Right atrium auricular region (tissue), 2 donors: ENCODE measurements around the gene TSPAN18. TPM values are rescaled to one million over a fixed set of nuclear protein-coding genes. Genes with fewer than 3 reads are reported as not detected.

Source experiments
- DNase-seq: peaks from one replicate; pipeline ENCODE4 v3.0.0-alpha.2; 2019; ENCODE audit warnings: low spot score
- H3K27ac ChIP-seq, 2 donors: fragments of 200-600 bp; sonication (generic); 1 replicate in 1 of 2; 2 replicates in 1 of 2; pipeline ENCODE4 v1.5.1; 2016 to 2019
- H3K27me3 ChIP-seq, 2 donors: fragments of 200-600 bp; sonication (generic); one replicate each; pipeline versions ENCODE4 v1.5.1 to v1.6.0; 2017 to 2019
- H3K36me3 ChIP-seq: fragments of 200-600 bp; sonication (generic); one replicate; pipeline ENCODE4 v1.5.1; 2016
- H3K4me1 ChIP-seq, 2 donors: fragments of 200-600 bp; sonication (generic); one replicate each; pipeline versions ENCODE4 v1.5.1 to v1.6.0; 2017 to 2019
- H3K4me3 ChIP-seq, 2 donors: fragments of 200-600 bp; sonication (generic); 1 replicate in 1 of 2; 2 replicates in 1 of 2; pipeline ENCODE4 v1.5.1; 2017 to 2019; ENCODE audit warnings: mild to moderate bottlenecking in 1 of 2, moderate library complexity in 1 of 2
- H3K9me3 ChIP-seq, 2 donors: fragments of 200-600 bp; sonication (generic); one replicate each; pipeline ENCODE4 v1.5.1; 2019
- total RNA-seq, 2 donors: library from RNA; depleted of rRNA; stranded (reverse); fragments of >200 nt; gene quantifications; one replicate each; pipeline ENCODE4 v1.1.0, GENCODE V29; 2016
- TF ChIP-seq, protein P1 (sequence below), 2 donors: fragments of 200-600 bp; sonication (generic); IDR thresholded peaks; one replicate each; pipeline ENCODE4 v1.5.1; 2019; ENCODE audit warnings: antibody characterized with exemption in 2 of 2

Gene TSPAN18
- total RNA-seq, 2 donors from 2014 or later: 76.3 to 79.3 TPM

DNA sequence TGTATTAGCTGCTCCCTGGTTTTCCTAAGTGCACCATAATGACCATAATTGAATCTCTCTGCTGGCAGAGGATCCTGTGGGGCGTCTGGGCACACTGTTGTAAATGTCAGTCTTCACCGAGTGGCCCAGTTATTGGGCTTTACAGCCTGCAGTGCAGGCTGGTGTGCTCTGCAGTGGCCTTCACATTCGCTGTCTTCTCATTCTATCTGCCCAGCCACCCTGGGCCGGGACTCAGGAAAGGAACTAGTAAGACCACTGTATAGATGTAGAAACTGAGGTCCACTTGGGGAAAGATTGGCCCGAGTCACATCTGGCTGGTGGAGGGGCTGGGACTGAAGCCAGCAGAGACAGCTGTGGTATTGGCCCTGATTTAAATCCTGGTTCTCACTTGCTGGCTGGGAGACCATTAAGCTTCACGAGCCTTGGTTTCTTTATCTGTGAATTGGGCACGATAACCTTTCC is 49.3 kb downstream of the TSPAN18 start:
- no peaks in the 10 kb centered on the region for H3K9me3 ChIP-seq
- H3K4me1 ChIP-seq: peaks cover 0 to 80% of the 10 kb centered on the region in 2 donors
- no peaks in the 10 kb centered on the region for H3K27me3 ChIP-seq
- H3K4me3 ChIP-seq: no peak overlapping the region
- DNase-seq: no peak
- TF ChIP-seq, protein P1, sequence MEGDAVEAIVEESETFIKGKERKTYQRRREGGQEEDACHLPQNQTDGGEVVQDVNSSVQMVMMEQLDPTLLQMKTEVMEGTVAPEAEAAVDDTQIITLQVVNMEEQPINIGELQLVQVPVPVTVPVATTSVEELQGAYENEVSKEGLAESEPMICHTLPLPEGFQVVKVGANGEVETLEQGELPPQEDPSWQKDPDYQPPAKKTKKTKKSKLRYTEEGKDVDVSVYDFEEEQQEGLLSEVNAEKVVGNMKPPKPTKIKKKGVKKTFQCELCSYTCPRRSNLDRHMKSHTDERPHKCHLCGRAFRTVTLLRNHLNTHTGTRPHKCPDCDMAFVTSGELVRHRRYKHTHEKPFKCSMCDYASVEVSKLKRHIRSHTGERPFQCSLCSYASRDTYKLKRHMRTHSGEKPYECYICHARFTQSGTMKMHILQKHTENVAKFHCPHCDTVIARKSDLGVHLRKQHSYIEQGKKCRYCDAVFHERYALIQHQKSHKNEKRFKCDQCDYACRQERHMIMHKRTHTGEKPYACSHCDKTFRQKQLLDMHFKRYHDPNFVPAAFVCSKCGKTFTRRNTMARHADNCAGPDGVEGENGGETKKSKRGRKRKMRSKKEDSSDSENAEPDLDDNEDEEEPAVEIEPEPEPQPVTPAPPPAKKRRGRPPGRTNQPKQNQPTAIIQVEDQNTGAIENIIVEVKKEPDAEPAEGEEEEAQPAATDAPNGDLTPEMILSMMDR (IDR thresholded peaks at IDR 0.05): no peak
- no peaks in the 10 kb centered on the region for H3K36me3 ChIP-seq
- peak overlapping the region; percentile 30 to 88 for H3K27ac ChIP-seq

DNA sequence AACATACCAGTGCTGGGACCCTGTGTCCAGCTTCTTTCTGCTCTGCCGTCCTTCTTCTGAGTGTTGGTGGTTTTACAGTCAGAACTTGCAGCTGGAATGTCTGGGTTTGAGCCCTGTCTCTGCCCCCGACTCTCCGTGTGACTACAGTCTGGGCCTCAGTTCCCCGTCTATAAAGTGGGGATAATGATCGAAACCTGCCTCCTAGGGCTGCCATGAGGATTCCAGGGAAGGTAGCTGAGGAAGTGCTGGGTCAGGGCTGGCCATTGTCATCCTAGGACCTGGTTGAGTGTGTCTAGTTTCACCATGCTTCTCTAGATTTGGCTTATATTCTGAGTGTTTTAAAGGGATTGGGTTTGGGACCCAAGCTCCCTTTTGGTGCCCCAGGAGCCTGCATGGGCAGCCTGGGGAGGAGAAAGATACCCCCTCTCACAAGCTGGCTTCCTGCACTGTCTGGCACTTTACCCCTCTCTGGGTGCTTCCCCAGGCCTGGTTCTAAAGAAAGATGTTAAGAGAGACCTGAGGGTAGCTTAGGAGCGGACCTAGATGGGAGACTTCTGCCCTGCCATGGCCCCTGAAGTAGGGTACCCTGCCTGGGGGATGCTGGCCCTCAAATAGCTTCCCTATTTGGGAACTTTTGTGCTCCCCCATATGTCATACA is 49.9 kb downstream of the TSPAN18 start:
- DNase-seq: no peak

DNA sequence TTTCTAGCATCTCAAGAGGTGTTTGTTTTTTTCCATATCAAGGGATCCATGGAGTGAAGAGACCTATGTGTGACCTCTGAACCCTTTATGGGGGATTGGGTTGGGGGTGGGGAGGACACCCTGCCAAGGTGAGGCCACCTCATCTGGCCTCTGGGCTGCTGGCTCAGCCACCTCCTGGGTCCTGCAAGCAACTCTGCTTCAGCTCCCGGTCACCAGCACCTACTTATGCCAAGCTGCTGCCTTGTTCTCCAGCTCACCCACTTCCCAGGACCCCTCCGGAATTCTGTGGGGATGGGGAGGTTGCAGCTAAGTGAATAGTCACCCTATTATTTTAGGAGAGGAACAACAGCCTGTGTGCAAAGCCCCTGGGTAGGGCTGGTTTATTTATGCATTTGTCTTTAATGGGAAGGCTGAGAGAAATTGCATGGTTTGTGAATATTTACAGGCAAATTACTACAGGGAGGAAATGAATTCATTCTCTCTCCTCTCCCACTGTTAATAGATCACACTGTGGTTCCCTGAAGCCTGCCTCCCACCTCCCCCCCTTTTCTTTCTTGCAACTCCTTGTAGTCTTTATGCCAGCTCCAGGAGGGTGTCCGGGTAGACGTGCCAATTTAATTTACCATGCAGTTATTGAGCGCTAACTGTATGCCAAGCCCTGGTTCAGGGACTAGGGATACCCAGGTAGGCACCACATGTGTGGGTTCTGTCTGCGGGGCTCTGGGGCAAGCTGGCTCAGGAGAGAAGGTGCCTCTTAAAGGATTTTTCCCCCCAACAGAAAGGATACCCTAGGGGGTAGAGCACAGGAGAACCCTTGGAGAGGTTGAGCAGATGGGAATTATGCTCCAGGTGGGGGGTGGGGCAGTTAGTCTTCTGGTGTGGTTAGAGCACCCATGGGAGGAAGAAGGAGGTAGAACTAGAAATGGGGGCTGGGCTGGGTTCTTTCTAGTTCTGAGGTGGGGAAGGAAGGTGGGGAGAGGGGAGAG is 50.7 kb downstream of the TSPAN18 start:
- Histone ChIP-seq H3K36me3 (no peaks in the 10 kb centered on the region), H3K27me3 (no peaks in the 10 kb centered on the region), H3K4me3 (no peak overlapping the region), H3K27ac (peak overlapping the region; percentile 30 to 88), H3K9me3 (no peaks in the 10 kb centered on the region), H3K4me1 (peaks cover 0 to 88% of the 10 kb centered on the region in 2 donors)
- DNase-seq: no peak
- TF ChIP-seq, protein P1 (IDR thresholded peaks at IDR 0.05): no peak

More for the DNA sequence above, 49.9 kb downstream of the TSPAN18 start:
- Histone ChIP-seq H3K4me1 (peaks cover 0 to 82% of the 10 kb centered on the region in 2 donors), H3K27me3 (no peaks in the 10 kb centered on the region), H3K4me3 (no peak overlapping the region), H3K36me3 (no peaks in the 10 kb centered on the region), H3K27ac (peak overlapping the region; percentile 30 to 88), H3K9me3 (no peaks in the 10 kb centered on the region)
- TF ChIP-seq, protein P1 (IDR thresholded peaks at IDR 0.05): no peak

DNA sequence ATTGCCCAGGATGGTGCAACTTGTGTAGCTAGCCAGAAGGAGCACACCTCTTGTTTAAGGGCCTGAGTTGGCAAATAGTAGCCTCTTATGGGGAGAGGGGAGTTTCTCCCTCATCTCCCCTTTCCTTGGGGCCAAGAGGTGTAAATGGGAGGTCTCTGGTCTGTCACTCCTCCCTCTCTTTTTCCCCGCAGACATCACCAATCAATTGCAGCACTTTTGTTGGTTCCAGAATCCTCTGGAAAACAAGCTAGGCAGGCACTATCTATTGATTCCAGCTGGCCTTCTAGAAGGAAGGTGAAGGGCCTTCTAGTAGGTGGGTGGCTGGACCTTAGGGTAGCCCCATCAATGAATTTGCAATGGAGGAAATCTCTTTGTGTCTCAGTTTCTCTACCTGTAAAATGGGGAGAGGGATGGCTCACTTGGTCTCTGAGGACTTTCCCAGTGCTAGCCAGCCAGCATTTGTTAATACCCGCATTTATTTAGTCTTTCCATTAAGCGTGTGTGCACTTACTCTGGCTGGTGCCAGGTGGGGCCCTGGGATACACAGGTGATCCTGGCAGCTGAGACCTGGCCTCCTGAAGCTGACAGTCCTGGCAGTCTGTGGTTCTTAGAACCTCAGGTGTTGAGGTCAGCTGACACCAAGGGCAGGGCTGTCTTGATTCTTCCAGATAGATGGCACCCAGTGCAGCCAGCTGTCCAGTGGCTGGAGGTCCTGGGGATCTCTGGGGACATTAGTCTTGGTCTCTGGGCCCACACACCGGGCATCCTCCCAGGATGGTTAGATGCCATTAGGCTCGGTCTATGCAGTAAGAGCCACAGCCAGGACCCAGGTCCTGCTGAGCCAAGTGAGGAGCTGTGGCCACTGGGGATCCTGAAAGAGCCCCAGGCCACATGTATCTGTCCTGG is 51.7 kb downstream of the TSPAN18 start:
- Histone ChIP-seq H3K4me1 (peaks cover 0 to 89% of the 10 kb centered on the region in 2 donors), H3K4me3 (no peak overlapping the region), H3K27ac (peak overlapping the region; percentile 24 to 30), H3K27me3 (no peaks in the 10 kb centered on the region), H3K9me3 (no peaks in the 10 kb centered on the region), H3K36me3 (no peaks in the 10 kb centered on the region)
- TF ChIP-seq, protein P1 (IDR thresholded peaks at IDR 0.05): no peak
- DNase-seq: no peak
